Right lobe of liver (tissue), 6 donors: ENCODE data around the gene CHERP. TPM values are rescaled to one million over a fixed set of nuclear protein-coding genes. Genes with fewer than 3 reads are reported as not detected.

Experiments
- ATAC-seq, 4 donors: fragments of 200-7000 bp; cut with Tn5 transposase; one replicate each; pipeline ENCODE4 v1.9.1; 2020; ENCODE audit warnings: mild to moderate bottlenecking in 4 of 4, moderate library complexity in 4 of 4
- DNase-seq, 3 donors: peaks; one replicate each; pipeline ENCODE4 v3.0.0-alpha.2; 2020
- H3K27ac ChIP-seq, 3 donors: fragments of 200-600 bp; one replicate each; pipeline ENCODE4 v1.8.0; 2022
- H3K27me3 ChIP-seq, 2 donors: fragments of 200-600 bp; one replicate each; pipeline ENCODE4 v1.8.0; 2022
- H3K36me3 ChIP-seq, 4 donors: fragments of 200-600 bp; sonication (generic) in 1 of 4; one replicate each; pipeline versions ENCODE4 v1.5.1 to v1.8.0; 2017 to 2022; ENCODE audit warnings: control low read depth in 1 of 4
- H3K4me1 ChIP-seq, 4 donors: fragments of 200-600 bp; sonication (generic) in 1 of 4; one replicate each; pipeline versions ENCODE4 v1.5.1 to v1.8.0; 2017 to 2022; ENCODE audit warnings: control low read depth in 1 of 4
- H3K4me3 ChIP-seq, 3 donors: fragments of 200-600 bp; one replicate each; pipeline ENCODE4 v1.8.0; 2022
- H3K9me3 ChIP-seq, 4 donors: fragments of 200-600 bp; sonication (generic) in 1 of 4; one replicate each; pipeline versions ENCODE4 v1.5.1 to v1.8.0; 2017 to 2022; ENCODE audit warnings: control low read depth in 1 of 4
- CTCF ChIP-seq, 4 donors: fragments of 200-600 bp in 3 of 4; fragments of 450-650 bp in 1 of 4; IDR thresholded peaks; one replicate each; pipeline versions ENCODE4 v1.5.1 to v1.8.0; 2016 to 2022; ENCODE audit warnings: antibody characterized with exemption in 4 of 4, mild to moderate bottlenecking in 2 of 4
- POLR2A ChIP-seq: fragments of 450-650 bp; IDR thresholded peaks from one replicate; pipeline ENCODE4 v1.6.1; 2017; ENCODE audit warnings: antibody characterized with exemption, mild to moderate bottlenecking
- WGBS: methylation state at CpG from one replicate; pipeline ENCODE4 v1.1.6; 2018; ENCODE audit warnings: low coverage, low lambda C conversion rate; ENCODE audit not compliant: insufficient coverage; ENCODE audit errors: missing lambda C conversion rate; 5-methylcytosine and 5-hydroxymethylcytosine counted together
- intact Hi-C, 2 donors: fragments of 100-400 bp; cut with DNase I; formaldehyde crosslinking; loops; one replicate each; pipeline versions ENCODE4 v1.11.2 to v1.14.1; 2022
- total RNA-seq, 6 experiments: library from RNA; depleted of rRNA in 2 of 6; stranded (reverse); fragments of >200 nt in 2 of 6; fragmentation: NEBNext Ultra II Directional in 3 of 6; extraction: Animal tissue kit (Norgen Biotek cat#: 25700) in 3 of 6; gene quantifications; one replicate each; pipeline versions ENCODE4 v1.1.0 to v1.2.4, GENCODE V29; 2016 to 2023
- donor health status: DM: no; HTN: yes; CAD: no.
- donor health status: DM: no; HTN: no; CAD: no.
- donor health status: DM: no; HTN: no; CAD: no.
- donor health status: DM: no; HTN: yes; CAD: no.
- donor health status: DM: no; HTN: yes; CAD: no.

The CHERP gene
- total RNA-seq, 6 experiments from 2014 or later = 6.8 to 26.2 (median 20.6) TPM

- no peaks in the 10 kb centered on the region for H3K27me3 ChIP-seq
- intact Hi-C loops = no loop called here
- no peak for TF ChIP-seq POLR2A
- TF ChIP-seq CTCF (IDR thresholded peaks at IDR 0.05) = no peak
- H3K36me3 ChIP-seq = no peaks in the 10 kb centered on the region
- no peaks in the 10 kb centered on the region for H3K9me3 ChIP-seq
- 35% methylated on average over 4 of the region's 13 CpGs for WGBS
- peak overlapping the region; percentile 21 to 65 (median 48) for H3K27ac ChIP-seq
- DNase-seq = no peak
- no peak for ATAC-seq
- H3K4me3 ChIP-seq = no peak overlapping the region
- peaks cover 0 to 27% (median 3%) of the 10 kb centered on the region in 4 donors for H3K4me1 ChIP-seq
Observed at GRCh38 chr19:16585094-16585801, 43.0 kb upstream of the CHERP start.

GRCh38 chr19:16584248-16585093, 42.2 kb upstream of the CHERP start:
- peak in 2 of 3 donors; percentile 81 to 83 for DNase-seq
- H3K4me3 ChIP-seq = peak overlapping the region in 1 of 3 donors; percentile 28
- intact Hi-C loops = no loop called here
- peaks cover 0 to 27% (median 3%) of the 10 kb centered on the region in 4 donors for H3K4me1 ChIP-seq
- peak; percentile 72 to 85 (median 80) for ATAC-seq
- H3K27me3 ChIP-seq = no peaks in the 10 kb centered on the region
- TF ChIP-seq CTCF (IDR thresholded peaks at IDR 0.05) (no peak), POLR2A (peak; percentile 49)
- H3K27ac ChIP-seq = peak overlapping the region; percentile 21 to 65 (median 48)
- no peaks in the 10 kb centered on the region for H3K36me3 ChIP-seq
- no peaks in the 10 kb centered on the region for H3K9me3 ChIP-seq
- 21% methylated on average over 10 of the region's 15 CpGs for WGBS

GRCh38 chr19:16582486-16583261, 40.4 kb upstream of the CHERP start:
- ATAC-seq = no peak
- Histone ChIP-seq H3K27ac (no peak overlapping the region), H3K4me1 (peaks cover 0 to 22% (median 3%) of the 10 kb centered on the region in 4 donors), H3K9me3 (no peaks in the 10 kb centered on the region), H3K36me3 (no peaks in the 10 kb centered on the region), H3K4me3 (no peak overlapping the region), H3K27me3 (no peaks in the 10 kb centered on the region)
- no peak for DNase-seq
- no peak for TF ChIP-seq POLR2A
- TF ChIP-seq CTCF (IDR thresholded peaks at IDR 0.05) = no peak
- no CpG with 5 or more reads among the region's 10 CpGs for WGBS
- intact Hi-C loops = no loop called here

GRCh38 chr19:16581971-16582343, 39.7 kb upstream of the CHERP start:
- Histone ChIP-seq H3K9me3 (no peaks in the 10 kb centered on the region), H3K4me3 (no peak overlapping the region), H3K27me3 (no peaks in the 10 kb centered on the region), H3K36me3 (peaks cover 0 to 4% (median under 1%) of the 10 kb centered on the region in 4 donors), H3K27ac (no peak overlapping the region), H3K4me1 (peaks cover 0 to 22% (median 3%) of the 10 kb centered on the region in 4 donors)
- DNase-seq (no peak), ATAC-seq (peak in 3 of 4 donors; percentile 13 to 32 (median 26))
- intact Hi-C loops = no loop called here
- TF ChIP-seq POLR2A = no peak
- TF ChIP-seq CTCF (IDR thresholded peaks at IDR 0.05) = no peak
- WGBS = 40% methylated on average over 2 of the region's 6 CpGs
